OCI-LY7 (cell line): ENCODE measurements around the gene PSMD3. TPM values are rescaled to one million over a fixed set of nuclear protein-coding genes. Genes with fewer than 3 reads are reported as not detected.

ENCODE experiments used
- BruUV-seq: library from RNA; stranded (reverse); fragments of 400-500 nt; replicated peaks from 2 replicates; lab custom pipeline; 2021; lab: Mats Ljungman, UMichigan
- CTCF ChIA-PET: fragments of 300-600 bp; sonication (Branson Sonifier 250); formaldehyde crosslinking; loops from one replicate; lab custom pipeline; 2022; ENCODE audit warnings: antibody characterized with exemption; ENCODE audit not compliant: unreplicated experiment; lab: Charles Lee
- POLR2A ChIA-PET: fragments of 300-600 bp; sonication (Branson Sonifier 250); formaldehyde crosslinking; loops from one replicate; lab custom pipeline; 2022; ENCODE audit warnings: antibody characterized with exemption; lab: Charles Lee
- DNase-seq: peaks from one replicate; pipeline ENCODE4 v3.0.0-alpha.2; 2015; ENCODE audit warnings: low spot score
- H2AFZ ChIP-seq: fragments of 200-600 bp; sonication (generic), shearing (Covaris generic); 2 replicates; pipeline ENCODE4 v1.6.1; 2014; ENCODE audit warnings: mild to moderate bottlenecking, antibody characterized with exemption, low read length, moderate library complexity
- H3K27ac ChIP-seq: fragments of 200-600 bp; sonication (generic); 2 replicates; pipeline ENCODE4 v1.5.1; 2014; ENCODE audit warnings: mixed run types, low read depth, mild to moderate bottlenecking, moderate library complexity, low read length, inconsistent platforms; ENCODE audit not compliant: poor library complexity, severe bottlenecking
- H3K36me3 ChIP-seq: fragments of 200-600 bp; sonication (generic); 2 replicates; pipeline ENCODE4 v1.6.1; 2014; ENCODE audit warnings: mild to moderate bottlenecking, antibody characterized with exemption, low read length, moderate library complexity, mixed read lengths; ENCODE audit not compliant: insufficient read depth
- H3K4me1 ChIP-seq: fragments of 200-600 bp; sonication (generic); 2 replicates; pipeline ENCODE4 v1.5.1; 2014; ENCODE audit warnings: mild to moderate bottlenecking, low read length; ENCODE audit not compliant: insufficient read depth, poor library complexity, severe bottlenecking
- H3K4me2 ChIP-seq: fragments of 200-600 bp; sonication (generic); 2 replicates; pipeline ENCODE4 v1.6.1; 2014; ENCODE audit warnings: mild to moderate bottlenecking, low read length
- H3K4me3 ChIP-seq: fragments of 200-600 bp; sonication (generic); 2 replicates; pipeline ENCODE4 v1.5.1; 2014; ENCODE audit warnings: mild to moderate bottlenecking, low read depth, low read length; ENCODE audit not compliant: poor library complexity, severe bottlenecking
- H3K79me2 ChIP-seq: fragments of 200-600 bp; sonication (generic); 2 replicates; pipeline ENCODE4 v1.6.1; 2016; ENCODE audit warnings: low read depth, mild to moderate bottlenecking, low read length, moderate library complexity, mixed read lengths; ENCODE audit not compliant: insufficient read depth
- H3K9me2 ChIP-seq: fragments of 200-600 bp; sonication (generic); 2 replicates; pipeline ENCODE4 v1.6.1; 2016; ENCODE audit warnings: mild to moderate bottlenecking, low read length, mixed read lengths; ENCODE audit not compliant: insufficient read depth
- H3K9me3 ChIP-seq: fragments of 200-600 bp; sonication (generic); 2 replicates; pipeline ENCODE4 v1.6.1; 2014; ENCODE audit warnings: mild to moderate bottlenecking, mixed run types, low read length, mixed read lengths
- H4K20me1 ChIP-seq: fragments of 200-600 bp; sonication (generic); 2 replicates; pipeline ENCODE4 v1.6.1; 2014; ENCODE audit warnings: mild to moderate bottlenecking, antibody characterized with exemption, low read length, moderate library complexity, mixed read lengths; ENCODE audit not compliant: insufficient read depth
- EZH2phosphoT487 ChIP-seq: fragments of 200-600 bp; sonication (generic); IDR thresholded peaks from 2 replicates; pipeline ENCODE4 v1.6.1; 2018; ENCODE audit warnings: low read depth, borderline replicate concordance, mild to moderate bottlenecking, mixed run types, antibody characterized with exemption, low read length, moderate library complexity, mixed read lengths
- intact Hi-C: fragments of 100-400 bp; cut with micrococcal nuclease; formaldehyde crosslinking; loops from one replicate; pipeline ENCODE4 v1.10.0; 2022; ENCODE audit not compliant: unreplicated experiment
- total RNA-seq, 2 experiments: library from RNA; depleted of rRNA in 1 of 2; stranded (reverse); fragments of >200 nt in 1 of 2; shearing (Covaris generic) in 1 of 2; gene quantifications; 2 replicates each; pipeline ENCODE4 v1.2.3, GENCODE V29; 2014 to 2022
- TF ChIP-seq, protein P1 (sequence below): fragments of 200-600 bp; sonication (generic); conservative IDR thresholded peaks from 2 replicates; pipeline ENCODE4 v1.5.1; 2014; ENCODE audit warnings: mild to moderate bottlenecking, antibody characterized with exemption, low read length, moderate library complexity, mixed read lengths

PSMD3 gene
- total RNA-seq, 2 experiments from 2014 or later: 149 to 150 TPM

DNA sequence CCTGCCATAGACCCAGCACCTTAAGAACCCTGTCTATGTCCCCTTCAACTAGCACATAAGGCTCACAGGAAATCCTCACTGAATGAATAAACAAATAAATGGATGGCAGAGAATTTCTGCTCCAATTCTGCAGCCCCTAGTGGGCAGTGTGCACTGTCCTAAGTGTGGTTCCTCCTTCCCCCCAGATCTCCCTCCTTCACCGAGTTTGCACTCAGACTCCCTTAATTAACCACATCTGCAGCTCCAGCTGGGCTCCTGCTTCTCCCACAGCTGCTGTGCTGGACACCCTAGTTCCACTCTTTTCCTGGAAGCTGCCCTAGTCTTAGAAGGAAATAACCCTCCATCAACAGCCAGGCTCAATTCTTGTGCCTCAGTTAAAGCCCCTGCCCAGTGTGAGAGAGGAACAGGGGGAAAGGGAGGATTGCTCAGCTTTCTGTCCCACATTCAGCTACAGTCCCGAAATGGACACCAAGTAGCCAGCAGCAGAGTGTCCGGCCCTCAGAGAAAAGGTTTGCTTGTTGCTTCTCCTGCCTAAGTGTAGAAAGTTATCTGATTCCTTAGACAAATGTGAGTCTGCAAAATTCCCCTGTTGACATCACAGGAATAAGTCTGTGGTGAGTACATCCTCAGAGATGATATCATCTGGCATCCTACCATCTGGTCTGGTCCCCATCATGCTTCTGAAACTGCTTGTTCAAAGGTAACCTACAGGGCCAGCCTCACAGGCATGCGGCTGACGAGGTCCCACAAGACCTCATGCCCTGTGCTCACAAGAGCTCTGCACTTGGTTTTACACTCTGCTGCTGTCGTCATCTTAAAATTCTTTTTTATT is 40.8 kb upstream of the PSMD3 start:
- peaks cover 24% of the 10 kb centered on the region for H3K4me1 ChIP-seq
- no peaks in the 10 kb centered on the region for H3K9me2 ChIP-seq
- no peak for TF ChIP-seq EZH2phosphoT487
- TF ChIP-seq, protein P1, sequence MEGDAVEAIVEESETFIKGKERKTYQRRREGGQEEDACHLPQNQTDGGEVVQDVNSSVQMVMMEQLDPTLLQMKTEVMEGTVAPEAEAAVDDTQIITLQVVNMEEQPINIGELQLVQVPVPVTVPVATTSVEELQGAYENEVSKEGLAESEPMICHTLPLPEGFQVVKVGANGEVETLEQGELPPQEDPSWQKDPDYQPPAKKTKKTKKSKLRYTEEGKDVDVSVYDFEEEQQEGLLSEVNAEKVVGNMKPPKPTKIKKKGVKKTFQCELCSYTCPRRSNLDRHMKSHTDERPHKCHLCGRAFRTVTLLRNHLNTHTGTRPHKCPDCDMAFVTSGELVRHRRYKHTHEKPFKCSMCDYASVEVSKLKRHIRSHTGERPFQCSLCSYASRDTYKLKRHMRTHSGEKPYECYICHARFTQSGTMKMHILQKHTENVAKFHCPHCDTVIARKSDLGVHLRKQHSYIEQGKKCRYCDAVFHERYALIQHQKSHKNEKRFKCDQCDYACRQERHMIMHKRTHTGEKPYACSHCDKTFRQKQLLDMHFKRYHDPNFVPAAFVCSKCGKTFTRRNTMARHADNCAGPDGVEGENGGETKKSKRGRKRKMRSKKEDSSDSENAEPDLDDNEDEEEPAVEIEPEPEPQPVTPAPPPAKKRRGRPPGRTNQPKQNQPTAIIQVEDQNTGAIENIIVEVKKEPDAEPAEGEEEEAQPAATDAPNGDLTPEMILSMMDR: peak; percentile 85
- BruUV-seq: no TSS peak
- intact Hi-C loops: loop anchor here (1.0 kb wide), 1 partner anchor 40 kb away; the partner anchor contains the start of gene PSMD3
- H3K36me3 ChIP-seq: no peaks in the 10 kb centered on the region
- POLR2A ChIA-PET: interaction anchor here (0.7 kb wide), 1 partner anchor 19 kb away, joined by 6 read pairs; no protein-coding TSS in a partner anchor
- peak overlapping the region; percentile 8 for H3K4me3 ChIP-seq
- peak overlapping the region; percentile 54 for H3K4me2 ChIP-seq
- CTCF ChIA-PET: interaction anchor here (1.5 kb wide), 1 partner anchor 13 kb away, joined by 4 read pairs; no protein-coding TSS in a partner anchor
- H2AFZ ChIP-seq: peak overlapping the region; percentile 84
- DNase-seq: peak; percentile 86
- no peaks in the 10 kb centered on the region for H3K79me2 ChIP-seq
- H4K20me1 ChIP-seq: no peaks in the 10 kb centered on the region
- no peaks in the 10 kb centered on the region for H3K9me3 ChIP-seq
- H3K27ac ChIP-seq: peak overlapping the region; percentile 33

- H3K4me3 ChIP-seq: no peak overlapping the region
- H4K20me1 ChIP-seq: no peaks in the 10 kb centered on the region
- peaks cover 33% of the 10 kb centered on the region for H3K4me1 ChIP-seq
- no peaks in the 10 kb centered on the region for H3K36me3 ChIP-seq
- H2AFZ ChIP-seq: no peak overlapping the region
- intact Hi-C loops: no loop called here
- CTCF ChIA-PET: no interaction called here
- no TSS peak for BruUV-seq
- H3K27ac ChIP-seq: no peak overlapping the region
- DNase-seq: no peak
- H3K79me2 ChIP-seq: no peaks in the 10 kb centered on the region
- H3K9me2 ChIP-seq: no peaks in the 10 kb centered on the region
- POLR2A ChIA-PET: interaction anchor here (1.0 kb wide), 1 partner anchor 172 kb away, joined by 3 read pairs; no protein-coding TSS in a partner anchor
- H3K9me3 ChIP-seq: no peaks in the 10 kb centered on the region
- no peak for TF ChIP-seq EZH2phosphoT487
- TF ChIP-seq, protein P1: no peak
- peak overlapping the region; percentile 27; the same call in 1 of the 2 replicates for H3K4me2 ChIP-seq
Observed at GRCh38 chr17:39943702-39944392, 36.8 kb upstream of the PSMD3 start.
